ENCODE measurements around the gene GARNL3.

DNA sequence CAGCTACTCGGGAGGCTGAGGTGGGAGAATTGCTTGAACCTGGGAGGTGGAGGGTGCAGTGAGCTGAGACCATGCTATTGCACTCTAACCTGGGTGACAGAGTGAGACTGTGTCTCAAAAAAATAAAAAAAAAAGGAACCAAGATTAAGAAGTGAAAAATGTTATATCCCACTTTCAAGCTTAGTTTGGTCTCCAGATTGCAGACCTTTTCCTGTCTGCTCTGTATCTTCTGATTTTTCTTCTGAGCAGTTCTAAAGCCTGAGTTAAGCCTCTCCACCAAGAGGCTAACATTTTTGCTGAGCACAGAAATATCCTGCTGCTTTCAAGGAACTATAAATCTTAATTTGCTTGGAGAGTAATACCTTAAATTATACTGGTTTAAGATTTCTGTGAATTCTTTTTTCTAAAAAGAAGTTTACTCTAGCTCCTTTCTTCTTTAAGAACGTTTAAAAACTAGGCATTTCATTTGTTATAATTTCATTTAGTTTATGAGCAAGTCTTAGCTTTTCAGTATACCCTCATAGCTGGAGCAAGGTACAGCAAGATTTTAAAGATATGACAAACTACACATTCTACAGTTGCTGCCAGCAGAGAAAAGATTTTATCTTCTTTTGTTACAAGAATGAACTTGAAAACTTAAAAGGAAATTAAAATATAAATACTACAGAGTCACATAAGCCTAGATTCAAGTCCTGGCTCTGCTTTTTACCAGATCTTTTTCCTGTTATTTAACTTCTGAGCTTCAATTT is 55.0 kb downstream of the GARNL3 start:
- TF ChIP-seq, protein P1, sequence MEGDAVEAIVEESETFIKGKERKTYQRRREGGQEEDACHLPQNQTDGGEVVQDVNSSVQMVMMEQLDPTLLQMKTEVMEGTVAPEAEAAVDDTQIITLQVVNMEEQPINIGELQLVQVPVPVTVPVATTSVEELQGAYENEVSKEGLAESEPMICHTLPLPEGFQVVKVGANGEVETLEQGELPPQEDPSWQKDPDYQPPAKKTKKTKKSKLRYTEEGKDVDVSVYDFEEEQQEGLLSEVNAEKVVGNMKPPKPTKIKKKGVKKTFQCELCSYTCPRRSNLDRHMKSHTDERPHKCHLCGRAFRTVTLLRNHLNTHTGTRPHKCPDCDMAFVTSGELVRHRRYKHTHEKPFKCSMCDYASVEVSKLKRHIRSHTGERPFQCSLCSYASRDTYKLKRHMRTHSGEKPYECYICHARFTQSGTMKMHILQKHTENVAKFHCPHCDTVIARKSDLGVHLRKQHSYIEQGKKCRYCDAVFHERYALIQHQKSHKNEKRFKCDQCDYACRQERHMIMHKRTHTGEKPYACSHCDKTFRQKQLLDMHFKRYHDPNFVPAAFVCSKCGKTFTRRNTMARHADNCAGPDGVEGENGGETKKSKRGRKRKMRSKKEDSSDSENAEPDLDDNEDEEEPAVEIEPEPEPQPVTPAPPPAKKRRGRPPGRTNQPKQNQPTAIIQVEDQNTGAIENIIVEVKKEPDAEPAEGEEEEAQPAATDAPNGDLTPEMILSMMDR (conservative IDR thresholded peaks at IDR 0.05; ENCODE audit: low read depth in 2 of 2), result no peak
- TF ChIP-seq POLR2AphosphoS5 (IDR thresholded peaks at IDR 0.05; ENCODE audit: low read depth) (no peak), JUNB (IDR thresholded peaks at IDR 0.05; ENCODE audit: unreplicated experiment) (no peak), CREB1 (CRISPR knock-in tag; IDR thresholded peaks at IDR 0.05; ENCODE audit: low read depth) (no peak), EZH2 (IDR thresholded peaks at IDR 0.05; ENCODE audit: low read depth, unreplicated experiment) (no peak), NANOG (IDR thresholded peaks at IDR 0.05; ENCODE audit: borderline replicate concordance) (no peak), STAT1 (IDR thresholded peaks at IDR 0.05; ENCODE audit: unreplicated experiment) (no peak)
- TF ChIP-seq, protein P2, sequence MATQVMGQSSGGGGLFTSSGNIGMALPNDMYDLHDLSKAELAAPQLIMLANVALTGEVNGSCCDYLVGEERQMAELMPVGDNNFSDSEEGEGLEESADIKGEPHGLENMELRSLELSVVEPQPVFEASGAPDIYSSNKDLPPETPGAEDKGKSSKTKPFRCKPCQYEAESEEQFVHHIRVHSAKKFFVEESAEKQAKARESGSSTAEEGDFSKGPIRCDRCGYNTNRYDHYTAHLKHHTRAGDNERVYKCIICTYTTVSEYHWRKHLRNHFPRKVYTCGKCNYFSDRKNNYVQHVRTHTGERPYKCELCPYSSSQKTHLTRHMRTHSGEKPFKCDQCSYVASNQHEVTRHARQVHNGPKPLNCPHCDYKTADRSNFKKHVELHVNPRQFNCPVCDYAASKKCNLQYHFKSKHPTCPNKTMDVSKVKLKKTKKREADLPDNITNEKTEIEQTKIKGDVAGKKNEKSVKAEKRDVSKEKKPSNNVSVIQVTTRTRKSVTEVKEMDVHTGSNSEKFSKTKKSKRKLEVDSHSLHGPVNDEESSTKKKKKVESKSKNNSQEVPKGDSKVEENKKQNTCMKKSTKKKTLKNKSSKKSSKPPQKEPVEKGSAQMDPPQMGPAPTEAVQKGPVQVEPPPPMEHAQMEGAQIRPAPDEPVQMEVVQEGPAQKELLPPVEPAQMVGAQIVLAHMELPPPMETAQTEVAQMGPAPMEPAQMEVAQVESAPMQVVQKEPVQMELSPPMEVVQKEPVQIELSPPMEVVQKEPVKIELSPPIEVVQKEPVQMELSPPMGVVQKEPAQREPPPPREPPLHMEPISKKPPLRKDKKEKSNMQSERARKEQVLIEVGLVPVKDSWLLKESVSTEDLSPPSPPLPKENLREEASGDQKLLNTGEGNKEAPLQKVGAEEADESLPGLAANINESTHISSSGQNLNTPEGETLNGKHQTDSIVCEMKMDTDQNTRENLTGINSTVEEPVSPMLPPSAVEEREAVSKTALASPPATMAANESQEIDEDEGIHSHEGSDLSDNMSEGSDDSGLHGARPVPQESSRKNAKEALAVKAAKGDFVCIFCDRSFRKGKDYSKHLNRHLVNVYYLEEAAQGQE (IDR thresholded peaks at IDR 0.05; ENCODE audit: unreplicated experiment), result no peak
- TF ChIP-seq, protein P3, sequence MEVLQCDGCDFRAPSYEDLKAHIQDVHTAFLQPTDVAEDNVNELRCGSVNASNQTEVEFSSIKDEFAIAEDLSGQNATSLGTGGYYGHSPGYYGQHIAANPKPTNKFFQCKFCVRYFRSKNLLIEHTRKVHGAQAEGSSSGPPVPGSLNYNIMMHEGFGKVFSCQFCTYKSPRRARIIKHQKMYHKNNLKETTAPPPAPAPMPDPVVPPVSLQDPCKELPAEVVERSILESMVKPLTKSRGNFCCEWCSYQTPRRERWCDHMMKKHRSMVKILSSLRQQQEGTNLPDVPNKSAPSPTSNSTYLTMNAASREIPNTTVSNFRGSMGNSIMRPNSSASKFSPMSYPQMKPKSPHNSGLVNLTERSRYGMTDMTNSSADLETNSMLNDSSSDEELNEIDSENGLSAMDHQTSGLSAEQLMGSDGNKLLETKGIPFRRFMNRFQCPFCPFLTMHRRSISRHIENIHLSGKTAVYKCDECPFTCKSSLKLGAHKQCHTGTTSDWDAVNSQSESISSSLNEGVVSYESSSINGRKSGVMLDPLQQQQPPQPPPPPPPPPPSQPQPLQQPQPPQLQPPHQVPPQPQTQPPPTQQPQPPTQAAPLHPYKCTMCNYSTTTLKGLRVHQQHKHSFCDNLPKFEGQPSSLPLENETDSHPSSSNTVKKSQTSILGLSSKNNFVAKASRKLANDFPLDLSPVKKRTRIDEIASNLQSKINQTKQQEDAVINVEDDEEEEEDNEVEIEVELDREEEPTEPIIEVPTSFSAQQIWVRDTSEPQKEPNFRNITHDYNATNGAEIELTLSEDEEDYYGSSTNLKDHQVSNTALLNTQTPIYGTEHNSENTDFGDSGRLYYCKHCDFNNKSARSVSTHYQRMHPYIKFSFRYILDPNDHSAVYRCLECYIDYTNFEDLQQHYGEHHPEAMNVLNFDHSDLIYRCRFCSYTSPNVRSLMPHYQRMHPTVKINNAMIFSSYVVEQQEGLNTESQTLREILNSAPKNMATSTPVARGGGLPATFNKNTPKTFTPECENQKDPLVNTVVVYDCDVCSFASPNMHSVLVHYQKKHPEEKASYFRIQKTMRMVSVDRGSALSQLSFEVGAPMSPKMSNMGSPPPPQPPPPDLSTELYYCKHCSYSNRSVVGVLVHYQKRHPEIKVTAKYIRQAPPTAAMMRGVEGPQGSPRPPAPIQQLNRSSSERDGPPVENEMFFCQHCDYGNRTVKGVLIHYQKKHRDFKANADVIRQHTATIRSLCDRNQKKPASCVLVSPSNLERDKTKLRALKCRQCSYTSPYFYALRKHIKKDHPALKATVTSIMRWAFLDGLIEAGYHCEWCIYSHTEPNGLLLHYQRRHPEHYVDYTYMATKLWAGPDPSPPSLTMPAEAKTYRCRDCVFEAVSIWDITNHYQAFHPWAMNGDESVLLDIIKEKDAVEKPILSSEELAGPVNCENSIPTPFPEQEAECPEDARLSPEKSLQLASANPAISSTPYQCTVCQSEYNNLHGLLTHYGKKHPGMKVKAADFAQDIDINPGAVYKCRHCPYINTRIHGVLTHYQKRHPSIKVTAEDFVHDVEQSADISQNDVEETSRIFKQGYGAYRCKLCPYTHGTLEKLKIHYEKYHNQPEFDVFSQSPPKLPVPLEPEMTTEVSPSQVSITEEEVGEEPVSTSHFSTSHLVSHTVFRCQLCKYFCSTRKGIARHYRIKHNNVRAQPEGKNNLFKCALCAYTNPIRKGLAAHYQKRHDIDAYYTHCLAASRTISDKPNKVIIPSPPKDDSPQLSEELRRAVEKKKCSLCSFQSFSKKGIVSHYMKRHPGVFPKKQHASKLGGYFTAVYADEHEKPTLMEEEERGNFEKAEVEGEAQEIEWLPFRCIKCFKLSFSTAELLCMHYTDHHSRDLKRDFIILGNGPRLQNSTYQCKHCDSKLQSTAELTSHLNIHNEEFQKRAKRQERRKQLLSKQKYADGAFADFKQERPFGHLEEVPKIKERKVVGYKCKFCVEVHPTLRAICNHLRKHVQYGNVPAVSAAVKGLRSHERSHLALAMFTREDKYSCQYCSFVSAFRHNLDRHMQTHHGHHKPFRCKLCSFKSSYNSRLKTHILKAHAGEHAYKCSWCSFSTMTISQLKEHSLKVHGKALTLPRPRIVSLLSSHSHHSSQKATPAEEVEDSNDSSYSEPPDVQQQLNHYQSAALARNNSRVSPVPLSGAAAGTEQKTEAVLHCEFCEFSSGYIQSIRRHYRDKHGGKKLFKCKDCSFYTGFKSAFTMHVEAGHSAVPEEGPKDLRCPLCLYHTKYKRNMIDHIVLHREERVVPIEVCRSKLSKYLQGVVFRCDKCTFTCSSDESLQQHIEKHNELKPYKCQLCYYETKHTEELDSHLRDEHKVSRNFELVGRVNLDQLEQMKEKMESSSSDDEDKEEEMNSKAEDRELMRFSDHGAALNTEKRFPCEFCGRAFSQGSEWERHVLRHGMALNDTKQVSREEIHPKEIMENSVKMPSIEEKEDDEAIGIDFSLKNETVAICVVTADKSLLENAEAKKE (CRISPR knock-in tag; IDR thresholded peaks at IDR 0.05), result no peak
